HepG2 (cell line): ENCODE measurements around the gene RPL5. TPM values are rescaled to one million over a fixed set of nuclear protein-coding genes. Genes with fewer than 3 reads are reported as not detected.

Experiments
- ATAC-seq: fragments of 200-7000 bp; cut with Tn5 transposase; 3 replicates; pipeline ENCODE4 v1.9.1; 2020; ENCODE audit warnings: mild to moderate bottlenecking, moderate library complexity
- BruUV-seq: library from RNA; stranded (reverse); fragments of 400-500 nt; replicated peaks from 2 replicates; lab custom pipeline; 2021; lab: Mats Ljungman, UMichigan
- CTCF ChIA-PET: fragments of 300-600 bp; formaldehyde crosslinking; extraction: SDS; loops from one replicate; lab custom pipeline; 2021; ENCODE audit warnings: low total read pairs, inconsistent platforms, low intra/inter-chr PET ratio; lab: Yijun Ruan, JAX
- POLR2A ChIA-PET: fragments of 350-600 bp; sonication (Branson Sonifier 250); formaldehyde crosslinking; loops from one replicate; lab custom pipeline; 2020; ENCODE audit warnings: antibody characterized with exemption, inconsistent platforms; lab: Yijun Ruan, JAX
- DNase-seq: peaks from one replicate; pipeline ENCODE4 v3.0.0-alpha.2; 2015; ENCODE audit warnings: low spot score
- FAIRE-seq: peaks from 3 replicates; lab custom pipeline; 2011; peaks lifted over from hg19 to GRCh38; lab: Jason Lieb, UNC
- H2AFZ ChIP-seq: one replicate; pipeline ENCODE4 v1.6.1; 2011; ENCODE audit warnings: low read length, inconsistent platforms
- H3K27ac ChIP-seq: fragments of 300-600 bp; 3 replicates; pipeline ENCODE4 v1.8.0; 2011; ENCODE audit warnings: mixed run types, mild to moderate bottlenecking, mixed read lengths, low read length, inconsistent platforms; ENCODE audit not compliant: insufficient read depth; ENCODE audit errors: extremely low read length
- H3K27me3 ChIP-seq, 2 experiments: fragments of 200-600 bp in 1 of 2; 2 replicates in 1 of 2; 3 replicates in 1 of 2; pipeline versions ENCODE4 v1.6.0 to v1.8.0; 2011; ENCODE audit warnings: low read length in 2 of 2, mild to moderate bottlenecking in 2 of 2, moderate library complexity in 2 of 2, inconsistent platforms in 1 of 2; ENCODE audit not compliant: insufficient read depth in 2 of 2, control insufficient read depth in 1 of 2
- H3K36me3 ChIP-seq, 2 experiments: fragments of 200-600 bp in 1 of 2; replicated peaks in 1 of 2; 2 replicates in 1 of 2; 3 replicates in 1 of 2; pipeline versions ENCODE4 v1.5.1 to v1.8.0; 2011; ENCODE audit warnings: low read length in 2 of 2, inconsistent platforms in 1 of 2; ENCODE audit not compliant: insufficient read depth in 2 of 2, control insufficient read depth in 1 of 2
- H3K4me1 ChIP-seq: 2 replicates; pipeline ENCODE4 v1.5.1; 2012; ENCODE audit warnings: low read length, inconsistent platforms; ENCODE audit not compliant: insufficient read depth
- H3K4me2 ChIP-seq: 2 replicates; pipeline ENCODE4 v1.6.0; 2011; ENCODE audit warnings: low read depth, low read length, inconsistent platforms
- H3K4me3 ChIP-seq, 3 experiments: fragments of 200-600 bp in 1 of 3; sonication (generic), shearing (Covaris generic) in 1 of 3; replicated peaks in 1 of 3; 2 replicates each; pipeline ENCODE4 v1.5.1; 2011 to 2016; ENCODE audit warnings: low read length in 3 of 3, inconsistent platforms in 2 of 3, low read depth in 2 of 3, mild to moderate bottlenecking in 2 of 3, control low read depth in 1 of 3, mixed read lengths in 1 of 3; ENCODE audit not compliant: insufficient read depth in 1 of 3
- H3K79me2 ChIP-seq: one replicate; pipeline ENCODE4 v1.6.1; 2011; ENCODE audit warnings: low read length, inconsistent platforms; ENCODE audit not compliant: insufficient read depth
- H3K9ac ChIP-seq: 2 replicates; pipeline ENCODE4 v1.6.0; 2011; ENCODE audit warnings: mild to moderate bottlenecking, low read depth, low read length, inconsistent platforms; ENCODE audit not compliant: insufficient read depth
- H3K9me3 ChIP-seq: 2 replicates; pipeline ENCODE4 v1.5.1; 2012; ENCODE audit warnings: mild to moderate bottlenecking, low read length
- H4K20me1 ChIP-seq: 2 replicates; pipeline ENCODE4 v1.6.0; 2011; ENCODE audit warnings: inconsistent platforms, mild to moderate bottlenecking, low read length, moderate library complexity; ENCODE audit not compliant: insufficient read depth
- AGO2 ChIP-seq: fragments of 200-400 bp; formaldehyde crosslinking; optimal IDR thresholded peaks from 2 replicates; pipeline ENCODE3; 2017; ENCODE audit warnings: mild to moderate bottlenecking, low read depth, low read length, moderate library complexity
- DPF2 ChIP-seq: sonication (generic); formaldehyde crosslinking; IDR thresholded peaks from 2 replicates; pipeline ENCODE4 v1.4.0; 2020; ENCODE audit warnings: mild to moderate bottlenecking, low read depth, missing genetic modification reagents, borderline replicate concordance
- GATAD1 ChIP-seq: IDR thresholded peaks from 2 replicates; pipeline ENCODE4 v1.6.1; 2016; ENCODE audit warnings: missing genetic modification reagents, missing compliant biosample characterization
- POLR2A ChIP-seq, 2 experiments: IDR thresholded peaks; 2 replicates each; pipeline ENCODE4 v1.6.1; 2011; ENCODE audit warnings: low read depth in 2 of 2, low read length in 2 of 2, mild to moderate bottlenecking in 1 of 2, moderate library complexity in 1 of 2; ENCODE audit not compliant: insufficient read depth in 1 of 2
- POLR2G ChIP-seq: fragments of 200-400 bp; formaldehyde crosslinking; IDR thresholded peaks from 2 replicates; pipeline ENCODE4 v1.6.1; 2018; ENCODE audit warnings: mild to moderate bottlenecking, low read depth, low read length, moderate library complexity
- RBFOX2 ChIP-seq: fragments of 200-400 bp; formaldehyde crosslinking; IDR thresholded peaks from 2 replicates; pipeline ENCODE4 v1.6.1; 2017; ENCODE audit warnings: low read depth, mild to moderate bottlenecking, low read length
- RBM22 ChIP-seq: fragments of 200-400 bp; formaldehyde crosslinking; optimal IDR thresholded peaks from 2 replicates; pipeline ENCODE3; 2017; ENCODE audit warnings: mild to moderate bottlenecking, low read length, moderate library complexity
- SNAPC2 ChIP-seq: sonication (generic); formaldehyde crosslinking; IDR thresholded peaks from 2 replicates; pipeline ENCODE4 v1.8.1; 2022; ENCODE audit warnings: mild to moderate bottlenecking, missing genetic modification reagents
- ZNF766 ChIP-seq: sonication (generic); formaldehyde crosslinking; IDR thresholded peaks from 2 replicates; pipeline ENCODE4 v1.5.0; 2020; ENCODE audit warnings: missing genetic modification reagents, borderline replicate concordance
- WGBS: methylation state at CpG from one replicate; pipeline ENCODE4 v1.1.6; 2017; ENCODE audit warnings: low lambda C conversion rate; 5-methylcytosine and 5-hydroxymethylcytosine counted together
- in situ Hi-C: cut with HindIII; loops from 2 replicates; pipeline ENCODE4 v1.10.0; 2017; ENCODE audit warnings: low pct_unique_long_range_greater_than_20kb; ENCODE audit not compliant: extremely low pct_ligation_motif_present
- intact Hi-C: fragments of 100-400 bp; cut with micrococcal nuclease; formaldehyde crosslinking; loops from one replicate; pipeline ENCODE4 v1.10.0; 2022; ENCODE audit not compliant: unreplicated experiment
- polyA plus RNA-seq, 8 experiments: library from polyadenylated mRNA; depleted of rRNA in 3 of 8; stranded (reverse) in 7 of 8; unstranded in 1 of 8; fragments of >200 nt; fragmentation: Illumina TruSeq in 4 of 8; extraction: Trizol in 4 of 8; gene quantifications; 2 replicates each; pipeline versions ENCODE4 v1.2.1 to v1.2.3, GENCODE V29; 2011 to 2016; ENCODE audit warnings: low read depth in 4 of 8, missing spikeins in 1 of 8, mixed read lengths in 1 of 8; ENCODE audit not compliant: insufficient read depth in 1 of 8
- total RNA-seq, 5 experiments: library from RNA; depleted of rRNA; stranded (reverse); fragments of >200 nt; fragmentation: Illumina TruSeq; extraction: Trizol; gene quantifications; 2 replicates each; pipeline ENCODE4 v1.2.3, GENCODE V29; 2016; ENCODE audit warnings: low read depth in 1 of 5

Gene RPL5
- total and polyA plus RNA-seq, 2 of the 13 experiments (the other 11 are each of a cell fraction or from before 2014, with no cell fraction given) = 2,304 to 2,520 TPM

GRCh38 chr1:92843429-92844352, 11.9 kb downstream of the RPL5 start:
- POLR2A ChIA-PET = interaction anchor here (1.5 kb wide), 1 partner anchor 12 kb away, joined by 8 read pairs; the partner anchor contains the start of gene RPL5
- Histone ChIP-seq H3K4me3 (no peak overlapping the region), H3K79me2 (peaks cover 17% of the 10 kb centered on the region), H4K20me1 (peaks cover 28% of the 10 kb centered on the region), H3K4me2 (no peak overlapping the region), H3K36me3 (peaks cover 12 to 55% of the 10 kb centered on the region in 2 experiments), H3K27ac (no peak overlapping the region)
- ATAC-seq (peak; percentile 26; the same call in 1 of the 3 replicates), DNase-seq (no peak)
- BruUV-seq = no TSS peak
- intact Hi-C loops = no loop called here
- in situ Hi-C loops = no loop called here
- WGBS = 98% methylated on average over 8 of the region's 8 CpGs
- TF ChIP-seq DPF2 = no peak
- no peak for TF ChIP-seq SNAPC2 (CRISPR knock-in tag)
- TF ChIP-seq AGO2 = peak; percentile 31
- no peak for TF ChIP-seq ZNF766 (CRISPR knock-in tag)
- TF ChIP-seq POLR2A (IDR thresholded peaks at IDR 0.05; ENCODE audit: insufficient read depth in 1 of 2, low read depth in 2 of 2, low read length in 2 of 2) = peak in 1 of 2 experiments; percentile 29; a peak in 1 of 4 replicates
- 0 out of 2 replicates have a peak, but pooled peaks have one; percentile 3 for TF ChIP-seq RBFOX2
- no peak for TF ChIP-seq GATAD1
- peak; percentile 63 for TF ChIP-seq POLR2G
- peak; percentile 69 for TF ChIP-seq RBM22
- TF ChIP-seq, all 625 proteins: peak for 5
- no peak overlapping the region for H3K9ac ChIP-seq
- CTCF ChIA-PET = no interaction called here
- peaks cover 14% of the 10 kb centered on the region for H3K4me1 ChIP-seq
- no peak overlapping the region for H2AFZ ChIP-seq
- H3K9me3 ChIP-seq = no peaks in the 10 kb centered on the region
- no peak for FAIRE-seq
- H3K27me3 ChIP-seq = no peaks in the 10 kb centered on the region
